ENCODE measurements around the gene UBTF.
A peak's percentile ranks its signal among the peaks of the same experiment; 100 is the strongest.

The UBTF gene

GRCh38 chr17:44213403-44214229 lies 5.9 kb downstream of the UBTF start:
- DNase-seq: no peak

GRCh38 chr17:44212507-44213402 lies 6.7 kb downstream of the UBTF start:
- no peak for DNase-seq

- DNase-seq: no peak
Measured at GRCh38 chr17:44211281-44212265, 7.9 kb downstream of the UBTF start.

- DNase-seq: peak; percentile 92
Measured at GRCh38 chr17:44210342-44211192, 8.9 kb downstream of the UBTF start.

DNA sequence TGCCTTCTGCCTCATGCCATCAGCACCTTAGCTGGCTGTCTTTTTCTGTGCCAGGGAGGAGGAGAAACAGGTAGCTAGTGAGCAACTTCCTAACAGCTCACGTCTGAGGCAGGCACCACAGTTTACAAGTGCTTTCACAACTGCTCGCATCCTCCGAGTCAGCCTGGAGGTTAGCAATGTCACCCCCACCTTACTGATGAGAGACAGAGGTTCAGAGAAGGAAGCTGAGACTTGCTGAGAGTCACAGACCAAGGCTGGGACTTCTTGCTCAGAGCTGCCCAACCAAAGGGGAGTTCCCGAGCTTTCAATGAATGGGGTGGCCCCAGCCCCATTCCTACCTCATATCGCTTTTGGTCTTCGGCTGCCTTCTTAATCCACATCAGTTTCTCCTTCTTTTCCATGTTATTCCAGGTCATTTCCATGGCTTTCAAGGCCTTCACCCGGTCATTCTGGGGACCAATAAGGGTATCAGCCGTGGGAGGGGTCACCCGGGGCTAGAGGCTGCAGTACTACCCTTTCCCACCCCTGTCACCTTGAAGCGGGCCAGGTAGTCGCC lies 9.6 kb downstream of the UBTF start:
- DNase-seq: no peak

DNA sequence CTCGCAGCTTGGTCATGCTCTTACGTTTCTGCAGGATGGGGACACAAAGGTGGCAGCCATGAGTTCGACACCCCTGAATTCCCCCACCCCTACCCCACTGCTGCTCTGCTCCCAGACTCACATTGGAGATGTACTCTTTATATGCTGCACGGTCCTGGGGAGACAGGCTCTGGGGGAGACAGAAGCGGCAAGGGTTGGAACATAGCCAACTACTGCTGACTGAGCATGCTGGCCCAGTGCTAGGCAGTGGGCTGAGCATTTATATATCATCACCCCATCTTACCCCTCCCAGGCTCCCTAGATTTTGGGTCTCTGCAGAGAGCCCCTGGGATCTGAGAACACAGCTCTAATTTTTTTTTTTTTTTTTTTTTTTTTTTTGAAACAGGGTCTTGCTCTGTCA lies 11.7 kb downstream of the UBTF start:
- no peak for DNase-seq

DNA sequence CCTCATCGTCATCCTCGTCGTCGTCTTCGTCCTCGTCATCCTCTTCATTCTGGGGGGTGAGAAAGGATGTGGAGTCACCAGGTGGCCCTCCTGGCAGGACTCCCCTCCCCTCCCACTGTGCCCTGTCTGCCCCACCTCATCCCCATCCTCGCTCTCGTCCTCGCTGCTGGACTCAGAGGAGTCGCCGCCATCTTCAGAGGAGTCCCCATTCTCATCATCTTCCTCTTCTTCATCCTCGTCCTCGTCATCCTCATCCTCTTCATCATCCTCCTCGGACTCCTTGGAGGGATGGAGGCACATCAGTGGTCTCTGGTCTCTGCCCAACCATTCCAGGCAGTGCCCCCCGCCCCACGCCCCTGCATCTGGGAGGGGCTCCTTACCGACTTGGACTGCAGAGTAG lies 12.2 kb downstream of the UBTF start:
- no peak for DNase-seq

GRCh38 chr17:44206825-44207155 lies 12.7 kb downstream of the UBTF start:
- no peak for DNase-seq

DNA sequence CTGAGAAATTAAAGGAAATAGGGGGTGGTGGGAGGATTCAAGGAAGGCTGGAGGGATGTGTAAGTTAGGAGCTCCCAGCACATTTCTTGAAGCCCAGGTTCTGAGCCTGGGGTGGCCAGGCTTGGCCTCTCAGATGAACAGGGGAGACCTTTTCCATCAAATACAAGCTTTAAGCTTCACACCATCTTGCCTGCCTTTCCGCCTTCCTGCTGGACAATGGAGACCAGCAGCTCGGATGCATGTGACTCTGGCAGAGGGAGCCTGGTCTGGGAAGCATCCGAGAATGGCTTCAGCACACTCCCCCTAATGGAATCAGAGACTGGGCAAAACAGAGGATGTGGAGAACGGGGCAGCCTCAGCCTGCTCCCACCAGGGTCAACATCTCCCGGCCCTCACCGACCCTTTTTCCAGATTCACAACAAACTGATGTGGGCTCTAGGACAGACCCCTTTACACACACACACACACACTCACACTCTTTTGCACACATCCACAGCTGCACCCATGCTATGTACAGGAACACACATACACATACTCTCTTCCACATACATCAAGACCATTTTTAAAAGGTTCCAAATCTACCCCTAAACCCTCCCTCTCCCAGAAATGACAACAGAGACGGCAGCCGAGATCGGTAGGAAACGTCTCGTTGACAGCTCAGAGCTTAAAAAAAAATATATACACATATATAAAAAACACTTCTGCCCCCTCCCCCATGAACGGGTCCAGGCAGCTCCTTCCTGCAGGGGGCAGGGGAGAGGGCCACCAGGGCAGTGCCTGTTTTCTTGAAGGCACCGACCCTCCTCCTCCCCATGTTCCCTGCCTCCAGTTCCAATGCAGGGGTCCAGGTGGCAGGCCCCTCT lies 13.3 kb downstream of the UBTF start:
- DNase-seq: no peak

- DNase-seq: no peak
Measured at GRCh38 chr17:44204441-44204882, 15.0 kb downstream of the UBTF start.

DNA sequence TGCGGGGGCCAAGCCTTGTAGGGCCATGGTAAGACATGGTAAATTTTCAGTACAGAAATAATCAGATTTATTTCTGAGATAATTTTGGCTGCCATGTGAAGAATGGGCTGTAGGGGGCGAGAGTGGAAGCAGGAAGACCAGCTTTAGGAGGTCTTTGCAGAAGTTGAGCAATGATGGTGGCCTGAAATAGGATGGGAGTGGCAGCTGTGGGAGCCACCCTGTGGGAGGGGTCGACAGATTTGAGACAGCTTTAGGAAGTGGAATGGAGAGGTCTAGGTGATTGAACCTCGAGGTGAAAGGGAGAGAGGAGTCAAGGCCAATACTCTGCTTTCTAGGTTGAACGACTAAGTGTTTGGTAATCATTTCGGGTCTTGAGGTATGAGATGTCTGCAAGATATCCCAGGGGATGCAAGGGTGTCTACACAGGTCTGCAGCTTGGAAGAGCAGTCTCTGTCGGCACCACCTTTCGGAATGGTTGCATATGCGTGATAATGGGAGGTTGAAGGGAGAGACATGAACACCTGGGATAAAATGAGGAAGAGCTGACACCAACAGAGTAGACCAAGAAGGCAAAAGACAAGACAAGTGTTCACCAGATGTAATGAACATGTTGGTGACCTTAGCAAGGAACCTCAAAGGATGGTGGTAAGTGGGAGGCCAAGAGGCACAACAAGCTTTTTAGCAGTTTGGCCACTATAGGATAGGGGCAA lies 15.6 kb downstream of the UBTF start:
- peak; percentile 50 for DNase-seq

GRCh38 chr17:44202756-44203155 lies 16.7 kb downstream of the UBTF start:
- no peak for DNase-seq

DNA sequence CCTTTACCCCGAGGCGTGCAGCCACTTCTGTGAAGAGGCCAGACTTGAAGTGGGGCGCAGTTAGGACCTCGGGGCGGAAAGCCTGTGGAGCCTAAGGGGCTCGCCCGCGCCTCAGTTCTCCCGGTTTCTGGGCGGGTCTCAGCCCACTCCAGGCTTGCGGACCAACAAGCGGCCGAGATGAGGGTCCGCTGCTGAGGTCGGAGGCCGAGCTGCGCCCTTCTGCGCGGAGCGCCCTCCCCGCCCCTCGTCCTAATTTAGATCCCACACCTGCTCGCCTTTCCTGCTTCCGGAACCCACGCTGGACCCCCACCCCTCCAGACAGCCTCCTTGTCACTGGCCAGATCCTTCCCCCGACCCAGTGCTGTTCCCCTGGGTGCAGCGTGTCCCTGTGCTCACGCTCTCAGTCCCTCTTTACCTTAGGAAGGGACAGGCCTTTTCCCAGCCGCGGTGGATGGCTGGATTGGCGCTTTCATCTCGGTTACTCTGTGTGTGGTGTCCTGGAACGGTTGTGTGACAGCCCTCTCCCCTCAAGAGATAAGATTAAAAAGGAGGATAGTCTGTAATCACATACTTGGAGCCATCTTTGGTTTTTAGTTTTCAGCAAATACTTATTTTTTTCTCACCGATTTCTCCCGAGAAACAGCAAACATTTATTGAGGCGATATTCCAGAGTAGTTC lies 18.9 kb downstream of the UBTF start:
- no peak for DNase-seq

- peak; percentile 99 for DNase-seq
Measured at GRCh38 chr17:44199553-44200477, 19.7 kb downstream of the UBTF start, which contains the start of gene ATXN7L3. ATXN7L3 (minus strand) TSS chr17:44199884; CDS start chr17:44198070, 1,814 bp downstream.

- peak; percentile 57 for DNase-seq
Measured at GRCh38 chr17:44198721-44199552, 20.5 kb downstream of the UBTF start.

- DNase-seq: peak; percentile 39
Measured at GRCh38 chr17:44197980-44198720, 21.3 kb downstream of the UBTF start.
